HUES64 (cell line): Measurements from ENCODE around the gene AGT.

Source experiments
- H3K27ac ChIP-seq: 2 replicates; pipeline ENCODE4 v1.7.0; 2013; ENCODE audit warnings: low read depth, low read length, inconsistent platforms
- H3K27me3 ChIP-seq: 2 replicates; pipeline ENCODE4 v1.6.1; 2013; ENCODE audit warnings: mild to moderate bottlenecking, low read length; ENCODE audit not compliant: insufficient read depth
- H3K36me3 ChIP-seq: 2 replicates; pipeline ENCODE4 v1.6.1; 2013; ENCODE audit warnings: mild to moderate bottlenecking, low read length; ENCODE audit not compliant: insufficient read depth
- H3K4me1 ChIP-seq: 2 replicates; pipeline ENCODE4 v1.6.1; 2013; ENCODE audit warnings: mild to moderate bottlenecking, low read length, moderate library complexity; ENCODE audit not compliant: insufficient read depth
- H3K4me3 ChIP-seq: 2 replicates; pipeline ENCODE4 v1.5.1; 2013; ENCODE audit warnings: mild to moderate bottlenecking, low read length, moderate library complexity
- H3K9ac ChIP-seq: 2 replicates; pipeline ENCODE4 v1.6.1; 2013; ENCODE audit warnings: mild to moderate bottlenecking, low read depth, low read length
- H3K9me3 ChIP-seq: 2 replicates; pipeline ENCODE4 v1.6.1; 2013; ENCODE audit warnings: low read depth, low read length; ENCODE audit not compliant: insufficient read depth
- WGBS: fragments of 150-250, 120-280 bp; methylation state at CpG from one replicate; pipeline ENCODE4 v1.1.7; 2013; ENCODE audit warnings: missing lambda C conversion rate; 5-methylcytosine and 5-hydroxymethylcytosine counted together

The AGT gene

DNA sequence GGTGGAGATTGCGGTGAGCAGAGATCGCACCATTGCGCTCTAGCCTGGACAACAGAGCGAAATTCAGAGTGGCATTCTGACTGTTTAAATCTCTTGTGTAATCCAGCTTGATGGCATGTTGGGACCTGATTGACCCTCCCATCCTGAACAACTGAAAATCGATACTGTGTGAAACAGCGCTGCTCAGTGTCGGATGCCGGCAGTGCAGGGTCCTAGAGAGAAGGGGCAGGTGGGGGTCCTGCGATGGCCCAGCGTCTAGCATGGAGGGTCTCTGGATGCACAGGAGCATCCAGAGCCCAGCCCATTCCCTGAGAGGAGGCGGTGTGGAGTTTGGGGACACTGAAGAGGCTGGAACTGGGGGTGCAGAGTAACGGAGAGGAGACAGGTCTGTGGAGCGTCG is 15.8 kb downstream of the AGT start:
- H3K36me3 ChIP-seq: peaks cover 12% of the 10 kb centered on the region
- H3K4me1 ChIP-seq: peaks cover 4% of the 10 kb centered on the region; the same call in 1 of the 2 replicates
- 93% methylated on average over 14 of the region's 14 CpGs for WGBS
- H3K9me3 ChIP-seq: no peaks in the 10 kb centered on the region
- H3K4me3 ChIP-seq: no peak overlapping the region
- no peak overlapping the region for H3K27ac ChIP-seq
- no peaks in the 10 kb centered on the region for H3K27me3 ChIP-seq
- H3K9ac ChIP-seq: no peak overlapping the region

DNA sequence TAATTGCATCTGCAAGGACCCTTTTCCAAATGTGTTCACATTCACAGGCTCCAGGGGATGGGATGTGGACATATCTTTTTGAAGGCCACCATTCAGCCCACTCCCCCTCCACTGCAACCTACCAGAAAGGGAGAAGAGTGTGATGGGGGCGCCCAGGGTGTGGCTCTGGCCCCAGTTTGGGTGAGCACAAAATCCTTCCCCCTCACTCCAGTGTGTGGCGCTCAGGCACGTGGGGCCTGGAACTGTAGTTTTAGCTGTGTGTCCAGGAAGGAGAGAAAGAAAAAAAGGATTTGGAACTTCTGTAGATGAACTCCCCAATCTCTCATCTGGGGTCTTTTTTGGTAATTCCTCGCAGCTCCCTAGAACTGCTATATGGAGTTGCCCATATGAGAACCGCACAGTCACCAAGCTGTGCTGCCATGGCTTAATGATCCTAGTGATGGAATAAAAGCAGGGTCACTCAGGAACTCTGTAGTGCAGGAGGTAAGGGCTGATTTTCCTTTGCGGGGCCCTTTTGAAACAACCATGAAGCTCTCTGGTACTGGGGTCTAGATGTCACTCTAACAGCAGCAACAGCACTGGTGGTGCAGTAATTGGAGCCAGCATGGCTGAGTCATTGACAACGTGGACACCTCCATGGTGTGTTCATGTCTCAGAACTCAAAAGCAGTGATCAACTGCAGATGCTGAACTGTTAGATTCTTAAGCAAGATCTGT is 17.0 kb downstream of the AGT start:
- no peak overlapping the region for H3K4me3 ChIP-seq
- 76% methylated on average over 6 of the region's 7 CpGs for WGBS
- H3K36me3 ChIP-seq: peaks cover 24% of the 10 kb centered on the region
- H3K27me3 ChIP-seq: no peaks in the 10 kb centered on the region
- H3K9me3 ChIP-seq: no peaks in the 10 kb centered on the region
- no peak overlapping the region for H3K9ac ChIP-seq
- no peak overlapping the region for H3K27ac ChIP-seq
- H3K4me1 ChIP-seq: no peaks in the 10 kb centered on the region

DNA sequence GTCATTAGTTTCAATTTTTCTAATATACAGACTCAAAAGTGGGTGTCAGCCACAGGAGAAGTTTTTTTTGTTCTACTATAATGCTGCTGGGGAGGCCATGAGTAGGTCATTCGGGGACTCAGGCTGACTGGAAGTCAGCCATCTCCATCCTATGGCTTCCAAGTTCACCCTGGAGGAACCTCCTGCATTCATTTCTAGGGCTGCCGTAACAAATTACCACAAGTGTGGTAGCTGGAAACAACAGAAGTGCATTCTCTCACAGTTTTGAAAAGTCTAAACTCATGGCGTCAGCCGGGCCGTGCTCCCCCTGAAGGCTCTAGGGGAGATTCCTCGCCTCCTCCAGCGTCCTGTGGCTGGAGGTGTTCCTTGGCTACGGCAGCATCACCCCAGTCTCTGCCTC is 17.7 kb downstream of the AGT start:
- Histone ChIP-seq H3K9me3 (no peaks in the 10 kb centered on the region), H3K27me3 (no peaks in the 10 kb centered on the region), H3K27ac (no peak overlapping the region), H3K4me1 (no peaks in the 10 kb centered on the region), H3K9ac (no peak overlapping the region), H3K36me3 (peaks cover 31% of the 10 kb centered on the region), H3K4me3 (no peak overlapping the region)
- WGBS: 94% methylated on average over 8 of the region's 8 CpGs

DNA sequence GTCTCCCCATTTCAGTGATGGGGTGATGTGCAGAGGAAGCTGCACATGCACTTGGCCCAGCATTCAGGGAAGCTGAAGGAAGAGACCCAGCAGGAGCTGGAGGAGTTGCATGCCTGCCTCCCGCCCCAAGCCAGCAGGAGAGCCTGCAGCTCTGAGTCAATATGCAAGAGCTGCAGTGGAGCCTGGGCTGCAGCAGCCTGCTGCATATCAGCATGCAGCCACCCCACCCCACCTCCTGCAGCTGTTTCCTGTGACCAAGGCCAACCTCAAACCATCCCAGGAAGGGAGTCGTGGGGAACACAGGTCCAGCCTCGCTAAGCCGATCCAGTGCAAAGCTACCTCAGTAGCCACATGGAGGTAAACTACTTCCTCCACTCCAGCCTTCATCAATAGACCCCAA is 18.9 kb downstream of the AGT start:
- no peak overlapping the region for H3K4me3 ChIP-seq
- no peaks in the 10 kb centered on the region for H3K27me3 ChIP-seq
- H3K9ac ChIP-seq: no peak overlapping the region
- H3K9me3 ChIP-seq: no peaks in the 10 kb centered on the region
- WGBS: 63% methylated on average over 4 of the region's 4 CpGs
- H3K27ac ChIP-seq: no peak overlapping the region
- peaks cover 43% of the 10 kb centered on the region for H3K36me3 ChIP-seq
- no peaks in the 10 kb centered on the region for H3K4me1 ChIP-seq

DNA sequence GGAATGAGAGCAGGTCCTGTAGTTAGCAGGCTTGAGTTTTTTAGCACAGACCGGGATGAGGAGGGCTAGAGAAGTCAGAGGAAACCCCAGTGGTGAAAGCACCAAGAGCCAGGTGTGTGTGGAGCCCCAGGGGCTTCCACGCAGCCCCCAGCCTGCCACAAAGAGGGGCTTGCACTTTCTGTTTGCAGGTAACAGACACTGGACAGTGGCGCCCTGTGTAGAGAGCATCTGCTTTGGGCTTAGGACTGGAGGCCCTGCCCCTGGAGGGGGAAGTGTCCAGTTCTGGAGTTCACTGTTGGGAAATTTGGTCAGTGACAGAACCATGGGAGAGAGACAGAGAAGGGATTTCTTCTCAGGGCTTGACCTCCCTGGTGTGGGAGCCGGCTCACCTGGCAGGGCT is 19.5 kb downstream of the AGT start:
- Histone ChIP-seq H3K27ac (no peak overlapping the region), H3K27me3 (no peaks in the 10 kb centered on the region), H3K36me3 (peaks cover 48% of the 10 kb centered on the region), H3K9me3 (no peaks in the 10 kb centered on the region), H3K9ac (no peak overlapping the region), H3K4me3 (no peak overlapping the region), H3K4me1 (no peaks in the 10 kb centered on the region)
- WGBS: 88% methylated on average over 4 of the region's 4 CpGs

DNA sequence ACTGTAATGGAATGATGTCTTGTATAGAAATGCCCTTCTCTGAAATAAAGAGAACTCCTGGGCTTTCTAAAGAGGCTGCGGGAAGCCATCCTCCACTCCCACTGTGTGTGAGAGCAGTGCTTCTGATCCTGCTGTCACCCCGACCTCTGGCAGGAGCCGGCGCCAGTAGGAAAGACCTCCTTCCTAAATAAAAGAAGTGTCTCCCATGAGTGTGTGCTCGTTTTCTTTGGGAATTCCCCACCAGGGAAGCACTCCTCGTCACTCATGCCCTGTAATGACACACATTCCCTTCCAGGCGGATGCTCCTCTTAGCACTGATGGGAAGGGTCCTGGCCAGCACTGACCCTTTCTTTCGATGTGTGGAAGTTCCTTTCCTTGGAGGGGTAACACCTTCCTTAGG is 20.1 kb downstream of the AGT start:
- Histone ChIP-seq H3K27me3 (no peaks in the 10 kb centered on the region), H3K9ac (no peak overlapping the region), H3K4me3 (no peak overlapping the region), H3K36me3 (peaks cover 54% of the 10 kb centered on the region), H3K27ac (no peak overlapping the region), H3K9me3 (no peaks in the 10 kb centered on the region), H3K4me1 (no peaks in the 10 kb centered on the region)
- 96% methylated on average over 8 of the region's 8 CpGs for WGBS

DNA sequence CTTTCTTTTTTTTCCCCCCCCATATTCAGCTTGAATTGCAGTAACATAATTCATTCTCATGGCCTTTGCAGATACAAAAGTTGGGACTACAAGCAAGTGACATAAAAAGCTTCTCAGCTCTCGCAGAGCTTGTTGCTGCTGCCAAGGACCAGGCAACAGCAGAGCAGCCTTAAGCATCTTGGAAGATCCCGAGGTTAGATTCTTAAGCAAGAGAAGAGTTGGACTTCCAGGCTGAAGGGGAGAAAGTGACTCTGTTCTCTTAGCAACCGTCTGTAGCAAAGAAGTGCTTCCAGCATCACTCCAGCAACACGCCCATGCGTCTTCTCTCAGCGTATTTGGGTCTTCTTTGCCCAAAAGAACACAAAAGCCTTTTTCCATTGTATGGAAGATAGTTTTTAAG is 20.7 kb downstream of the AGT start:
- Histone ChIP-seq H3K9me3 (no peaks in the 10 kb centered on the region), H3K27me3 (no peaks in the 10 kb centered on the region), H3K36me3 (peaks cover 60% of the 10 kb centered on the region), H3K9ac (no peak overlapping the region), H3K4me1 (no peaks in the 10 kb centered on the region), H3K4me3 (no peak overlapping the region), H3K27ac (no peak overlapping the region)
- WGBS: 96% methylated on average over 6 of the region's 6 CpGs

DNA sequence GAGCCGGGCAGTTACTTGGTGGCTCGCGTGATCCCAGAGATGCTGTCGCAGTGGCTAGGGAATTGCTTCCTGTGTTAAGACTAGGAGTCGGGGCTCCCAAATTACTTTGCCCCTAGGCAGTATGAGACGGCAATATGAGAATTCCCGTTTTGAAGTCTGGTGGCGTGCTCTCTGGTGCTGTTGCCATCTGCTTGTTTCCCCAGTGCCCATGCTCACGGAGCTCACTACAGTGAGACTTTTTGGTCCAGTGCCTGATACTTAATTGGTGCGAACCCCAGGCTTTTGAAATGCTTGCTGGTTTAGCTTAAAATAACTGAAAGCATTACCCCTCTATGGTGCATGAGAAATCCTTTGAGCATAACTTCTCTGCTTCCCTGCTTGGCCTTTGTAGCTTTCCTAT is 22.3 kb downstream of the AGT start:
- 95% methylated on average over 10 of the region's 10 CpGs for WGBS

DNA sequence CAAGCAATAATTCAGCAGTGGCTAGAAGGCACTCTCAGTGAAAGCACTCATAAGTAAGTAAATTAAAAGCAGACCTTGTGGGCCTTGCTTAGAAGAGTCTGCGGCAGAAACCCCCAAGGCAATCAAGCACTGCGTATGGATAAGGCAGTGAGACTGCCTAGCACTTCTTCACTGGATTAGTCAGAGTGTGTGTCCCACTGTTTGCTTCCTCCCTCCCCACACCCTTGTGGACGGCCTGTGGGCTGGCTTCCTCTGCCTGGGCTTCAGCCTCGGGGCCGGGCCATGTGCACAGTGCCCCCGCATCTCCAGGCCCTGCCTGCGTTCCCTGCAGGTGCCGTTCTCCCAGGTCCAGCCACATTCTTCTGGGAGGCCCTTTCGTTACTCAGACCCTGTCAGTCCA is 23.8 kb downstream of the AGT start:
- no peak overlapping the region for H3K4me3 ChIP-seq
- 93% methylated on average over 9 of the region's 9 CpGs for WGBS
- no peaks in the 10 kb centered on the region for H3K27me3 ChIP-seq
- peaks cover 91% of the 10 kb centered on the region for H3K36me3 ChIP-seq
- H3K9me3 ChIP-seq: no peaks in the 10 kb centered on the region
- no peak overlapping the region for H3K9ac ChIP-seq
- no peaks in the 10 kb centered on the region for H3K4me1 ChIP-seq
- no peak overlapping the region for H3K27ac ChIP-seq

More for the DNA sequence above, 22.3 kb downstream of the AGT start:
- Histone ChIP-seq H3K27me3 (no peaks in the 10 kb centered on the region), H3K4me1 (no peaks in the 10 kb centered on the region), H3K27ac (no peak overlapping the region), H3K4me3 (no peak overlapping the region), H3K36me3 (peaks cover 76% of the 10 kb centered on the region), H3K9me3 (no peaks in the 10 kb centered on the region), H3K9ac (no peak overlapping the region)

DNA sequence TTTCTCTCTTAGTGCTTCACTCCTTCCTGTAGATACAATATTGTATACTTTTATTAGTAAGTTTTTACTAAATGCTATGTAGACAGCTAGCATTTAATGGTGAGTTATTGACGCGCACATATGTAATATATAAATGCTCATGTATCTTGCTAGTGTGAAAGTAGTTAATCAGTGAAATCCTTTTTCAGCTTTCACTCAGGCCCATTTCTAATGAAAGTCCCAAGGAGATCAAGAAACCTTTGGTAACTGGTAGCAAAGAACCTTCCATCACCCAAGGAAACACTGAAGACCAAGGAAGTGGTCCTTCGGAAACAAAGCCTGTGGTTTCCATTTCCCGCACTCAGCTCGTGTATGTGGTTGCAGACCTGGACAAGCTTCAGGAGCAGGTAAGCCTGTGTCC is 27.2 kb downstream of the AGT start:
- Histone ChIP-seq H3K36me3 (peaks cover 99% of the 10 kb centered on the region), H3K27ac (no peak overlapping the region), H3K9ac (no peak overlapping the region), H3K27me3 (no peaks in the 10 kb centered on the region), H3K4me1 (no peaks in the 10 kb centered on the region), H3K9me3 (no peaks in the 10 kb centered on the region), H3K4me3 (no peak overlapping the region)
- 97% methylated on average over 3 of the region's 5 CpGs for WGBS

DNA sequence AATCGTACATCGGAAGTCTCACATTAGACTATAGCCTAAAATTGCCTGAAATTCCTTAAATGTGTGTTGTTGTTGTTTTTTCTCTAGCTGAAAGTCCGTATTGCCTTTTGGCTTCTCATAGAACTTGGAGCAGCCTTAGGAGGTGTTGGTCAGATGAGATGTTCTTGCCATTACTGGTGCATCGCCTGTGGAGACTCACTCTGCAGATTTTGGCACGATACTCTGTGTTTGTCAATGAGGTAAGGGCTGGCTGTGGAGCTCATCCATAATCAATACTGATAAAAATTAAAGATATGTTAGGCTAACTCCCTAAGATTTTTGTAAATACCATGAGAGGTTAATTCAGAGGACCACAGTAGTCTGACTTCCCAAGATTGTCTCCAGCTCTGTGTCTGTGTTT is 28.9 kb downstream of the AGT start:
- H3K27me3 ChIP-seq: no peaks in the 10 kb centered on the region
- no peaks in the 10 kb centered on the region for H3K4me1 ChIP-seq
- no peak overlapping the region for H3K27ac ChIP-seq
- no peaks in the 10 kb centered on the region for H3K9me3 ChIP-seq
- H3K4me3 ChIP-seq: no peak overlapping the region
- H3K36me3 ChIP-seq: peaks cover 99% of the 10 kb centered on the region
- no peak overlapping the region for H3K9ac ChIP-seq
- 95% methylated on average over 5 of the region's 5 CpGs for WGBS

DNA sequence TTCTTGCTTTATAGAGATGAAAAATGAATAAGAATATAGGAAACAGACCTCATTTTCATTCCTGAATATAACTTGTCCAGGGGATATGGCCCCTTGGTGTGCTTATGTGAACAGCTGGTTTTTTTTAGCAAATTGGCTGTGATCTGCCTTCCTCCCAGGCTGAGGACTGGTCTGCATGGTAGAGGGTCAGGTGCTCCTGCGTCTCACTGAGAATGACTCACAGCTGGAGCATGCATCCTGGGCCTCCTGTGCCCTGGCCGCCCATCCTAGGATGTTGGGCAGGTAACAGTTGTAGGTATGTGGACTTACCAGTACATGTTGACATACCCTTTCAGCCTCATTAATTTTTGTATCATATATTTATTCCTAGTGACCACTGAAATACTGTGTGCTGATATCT is 29.8 kb downstream of the AGT start:
- Histone ChIP-seq H3K36me3 (peaks cover 99% of the 10 kb centered on the region), H3K4me1 (no peaks in the 10 kb centered on the region), H3K27me3 (no peaks in the 10 kb centered on the region), H3K27ac (no peak overlapping the region), H3K4me3 (no peak overlapping the region), H3K9me3 (no peaks in the 10 kb centered on the region), H3K9ac (no peak overlapping the region)
- WGBS: 81% methylated on average over 2 of the region's 2 CpGs
